SH-SY5Y (cell line): ENCODE results near the gene PRSS16.

Source experiments
- GATA2 ChIP-seq: IDR thresholded peaks from 2 replicates; pipeline ENCODE4 v1.6.1; 2011; ENCODE audit warnings: mild to moderate bottlenecking, low read depth, low read length
- GATA3 ChIP-seq: IDR thresholded peaks from 2 replicates; pipeline ENCODE4 v1.6.1; 2011; ENCODE audit warnings: low read depth, mild to moderate bottlenecking, low read length, moderate library complexity

The PRSS16 gene

DNA sequence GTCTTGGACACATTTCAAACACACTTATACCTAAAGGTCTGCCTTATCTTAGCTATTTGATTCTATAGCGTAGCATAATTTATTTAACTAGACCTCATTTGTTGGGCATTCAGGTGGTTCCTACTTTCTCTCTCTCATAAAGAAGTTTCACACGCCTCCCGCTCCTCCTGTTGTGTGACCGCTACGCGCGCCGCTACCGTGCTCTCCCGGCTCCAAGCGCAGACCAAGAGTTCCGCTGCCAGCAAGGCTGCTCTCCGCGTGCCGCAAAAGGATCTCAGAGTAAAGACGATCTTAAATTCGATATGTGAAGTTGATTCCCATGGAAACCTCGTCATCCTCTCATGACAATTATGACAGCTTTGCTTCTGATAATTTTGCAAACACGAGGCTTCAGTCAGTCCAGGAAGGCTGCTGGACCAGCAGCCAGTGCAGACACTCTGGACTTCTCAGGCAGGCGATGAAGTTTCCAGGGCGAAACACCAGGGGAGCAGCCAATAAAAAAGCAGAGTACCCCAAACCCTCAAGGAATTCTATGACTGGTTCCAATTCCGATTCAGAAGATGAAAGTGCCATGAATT lies 20.4 kb downstream of the PRSS16 start:
- TF ChIP-seq GATA3, result no peak
- no peak for TF ChIP-seq GATA2

DNA sequence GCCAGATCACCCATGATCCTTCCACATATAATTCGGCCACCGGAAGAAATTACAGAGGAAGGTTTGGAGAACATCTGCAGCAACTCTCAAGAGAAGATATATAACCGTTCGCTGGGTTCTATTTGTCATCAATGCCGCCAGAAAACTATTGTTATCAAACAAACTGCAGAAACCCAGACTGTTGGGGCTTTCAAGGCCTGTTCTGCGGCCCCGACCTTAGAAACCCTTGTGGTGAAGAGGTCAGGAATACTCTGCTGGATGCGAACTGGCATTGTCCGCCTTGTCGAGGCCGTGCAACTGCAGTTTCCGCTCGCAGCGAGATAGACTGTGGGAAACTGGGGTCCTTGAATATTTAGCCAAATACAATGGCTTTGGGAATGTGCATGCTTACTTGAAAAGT lies 21.3 kb downstream of the PRSS16 start:
- TF ChIP-seq GATA3 (no peak), GATA2 (no peak)

DNA sequence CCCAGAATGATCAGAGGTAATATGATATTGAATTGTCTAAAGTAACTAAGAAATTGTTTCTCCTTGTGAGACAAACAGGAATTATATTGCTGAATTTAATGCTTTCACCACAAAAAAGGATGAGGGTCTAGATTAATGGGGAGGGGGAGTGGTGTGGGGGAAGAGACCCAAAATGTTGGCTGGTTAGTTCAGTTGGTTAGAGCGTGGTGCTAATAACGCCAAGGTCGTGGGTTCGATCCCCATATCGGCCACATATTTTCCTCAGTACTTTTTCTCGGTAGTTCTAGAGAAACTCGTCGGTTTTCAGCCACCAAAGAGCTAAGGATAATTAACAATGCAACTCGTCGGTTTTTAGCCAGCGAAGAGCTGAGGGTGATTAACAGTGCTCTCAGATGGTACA lies 26.3 kb downstream of the PRSS16 start:
- TF ChIP-seq GATA2 (no peak), GATA3 (no peak)

DNA sequence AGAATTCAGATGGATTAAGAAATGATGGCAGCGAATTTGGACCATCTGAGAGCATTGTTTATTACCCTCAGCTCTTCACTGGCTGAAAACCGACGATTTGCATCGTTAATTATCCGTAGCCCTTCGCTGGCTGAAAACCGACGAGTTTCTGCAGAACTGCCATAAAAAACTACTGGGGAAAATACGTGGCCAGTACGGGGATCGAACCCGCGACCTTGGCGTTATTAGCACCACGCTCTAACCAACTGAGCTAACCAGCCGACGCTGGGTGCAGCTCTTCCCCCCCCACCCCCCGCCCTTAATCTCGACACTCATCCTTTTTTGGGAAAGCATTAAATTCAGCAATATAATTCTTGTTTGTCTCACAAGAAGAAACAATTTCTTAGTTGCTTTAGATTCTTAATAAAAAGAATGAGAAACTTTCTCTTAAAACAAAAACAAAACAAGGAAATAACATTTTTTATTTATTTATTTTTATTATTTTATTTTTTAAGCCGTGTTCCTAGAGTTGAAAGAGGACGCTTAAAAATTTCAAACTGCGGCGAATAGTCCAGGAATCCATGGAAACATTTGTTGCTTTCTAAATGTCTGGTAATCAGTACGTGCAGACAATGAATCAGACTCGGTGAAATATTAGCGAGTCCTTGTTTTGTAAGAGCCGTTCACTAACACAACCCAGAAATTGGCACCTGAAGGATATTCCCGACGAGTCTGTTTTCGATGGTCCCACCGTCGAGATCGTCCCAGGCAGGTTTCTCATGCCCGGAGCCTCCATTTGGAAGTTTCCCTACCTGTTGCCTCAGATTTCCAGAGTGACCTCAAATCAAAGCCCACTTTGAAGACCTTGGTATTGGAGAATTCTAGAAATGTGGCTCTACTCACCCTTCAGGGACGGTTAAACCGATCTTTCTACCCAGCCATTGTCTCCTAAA lies 27.8 kb downstream of the PRSS16 start:
- TF ChIP-seq GATA2 (no peak), GATA3 (no peak)

DNA sequence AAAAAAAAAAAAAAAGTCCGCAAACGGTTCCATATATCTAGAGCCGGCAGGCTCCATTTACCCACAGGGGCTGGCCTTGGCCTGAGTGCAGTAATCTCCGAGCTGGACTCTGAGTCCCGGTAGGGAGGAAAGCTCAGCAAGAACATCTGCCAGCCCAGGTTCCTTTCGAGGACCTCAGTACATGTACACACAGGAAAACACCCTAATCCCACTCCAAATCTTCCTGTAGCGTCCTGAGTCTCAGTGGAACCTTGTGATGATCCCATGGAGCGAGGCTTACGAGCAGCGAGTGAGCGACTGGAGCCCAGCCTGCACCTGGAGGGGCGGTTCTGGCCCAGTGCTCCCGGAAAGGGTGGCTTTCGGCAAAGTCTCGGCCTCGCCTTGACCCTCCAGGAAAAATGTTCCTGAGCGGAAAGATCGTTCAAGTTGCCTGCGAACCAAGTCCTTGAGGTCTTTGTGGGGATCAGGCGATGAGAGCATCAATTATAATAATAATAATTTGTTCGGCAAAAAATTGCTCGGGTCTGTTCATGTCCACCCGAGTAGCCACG lies 32.1 kb downstream of the PRSS16 start:
- TF ChIP-seq GATA3, result no peak
- no peak for TF ChIP-seq GATA2

DNA sequence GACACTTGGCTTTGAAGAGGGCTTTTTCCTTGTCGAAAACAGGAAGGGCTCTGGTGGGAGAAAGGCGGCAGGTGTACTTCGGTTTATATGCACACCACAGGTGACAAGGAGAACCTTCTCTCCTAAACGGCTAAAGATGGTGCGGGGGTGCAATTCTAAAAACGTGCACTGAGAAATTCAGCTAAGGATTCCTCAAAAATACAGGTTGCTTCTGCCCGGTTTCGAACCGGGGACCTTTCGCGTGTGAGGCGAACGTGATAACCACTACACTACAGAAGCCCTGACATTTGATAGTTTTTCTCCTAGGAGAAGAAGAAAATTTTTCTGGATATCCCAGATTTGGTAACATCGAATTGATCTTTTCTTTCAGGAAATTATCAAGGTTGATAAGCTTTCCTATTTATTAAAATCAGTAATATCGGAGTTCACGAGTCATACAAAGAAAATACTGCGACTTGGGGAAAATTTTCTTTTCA lies 32.6 kb downstream of the PRSS16 start:
- TF ChIP-seq GATA2 (no peak), GATA3 (no peak)

DNA sequence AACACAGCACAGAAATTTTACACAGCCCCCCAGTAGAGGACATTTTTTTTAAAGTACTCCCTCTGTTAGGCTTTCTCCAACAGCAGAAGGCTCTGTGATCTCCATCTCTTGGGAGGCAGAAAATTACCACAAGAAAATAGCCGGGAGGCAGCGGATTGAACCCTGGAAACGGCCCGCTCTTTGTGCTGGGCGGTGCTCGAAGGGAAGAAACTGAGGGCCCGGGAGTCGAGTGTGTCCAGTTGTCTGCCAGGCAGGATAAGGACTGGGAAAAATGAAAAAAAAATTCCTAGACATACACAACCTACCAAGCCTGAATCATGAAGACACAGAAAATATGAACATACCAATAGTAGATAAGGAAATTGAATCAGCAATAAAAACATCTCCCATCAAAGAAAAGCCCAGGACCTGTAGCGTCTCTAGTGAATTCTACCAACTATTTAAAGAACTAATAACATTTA lies 33.1 kb downstream of the PRSS16 start:
- no peak for TF ChIP-seq GATA2

DNA sequence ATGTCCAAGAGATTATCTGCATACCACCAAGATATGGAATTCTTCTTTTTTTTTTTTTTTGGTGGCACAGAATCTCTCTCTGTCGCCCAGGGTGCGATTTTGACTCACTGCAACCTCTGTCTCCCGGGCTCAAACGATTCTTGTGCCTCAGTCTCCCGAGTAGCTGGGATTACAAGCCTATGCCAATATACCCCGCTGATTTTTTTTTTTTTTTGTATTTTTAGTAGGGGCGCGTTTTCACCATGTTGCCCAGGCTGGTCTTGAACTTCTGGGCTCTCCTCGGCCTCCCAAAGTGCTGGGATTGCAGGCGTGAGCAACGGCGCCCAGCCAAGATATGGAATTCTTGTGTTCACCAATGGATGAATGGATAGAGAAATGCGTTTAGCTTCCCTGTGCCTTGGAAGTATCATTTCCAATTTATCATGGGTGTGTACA lies 33.6 kb downstream of the PRSS16 start:
- no peak for TF ChIP-seq GATA3
- no peak for TF ChIP-seq GATA2

DNA sequence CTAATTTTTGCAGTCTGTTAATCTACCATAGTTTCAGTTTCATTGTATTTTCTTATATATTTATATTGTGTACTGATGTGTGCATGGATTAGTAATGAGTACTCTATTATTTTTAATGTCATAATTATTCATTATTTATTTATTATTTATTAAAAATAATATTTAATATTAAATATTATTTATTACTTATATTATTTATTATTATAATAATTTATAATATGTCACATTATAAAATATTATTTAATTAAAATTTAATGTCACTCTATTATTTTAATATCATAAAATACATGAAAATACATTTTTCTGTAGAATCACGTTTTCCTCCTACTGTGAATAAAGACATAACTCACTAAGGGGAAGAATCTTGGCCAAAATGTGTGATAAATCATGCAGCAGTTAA lies 34.1 kb downstream of the PRSS16 start:
- TF ChIP-seq GATA3, result no peak

DNA sequence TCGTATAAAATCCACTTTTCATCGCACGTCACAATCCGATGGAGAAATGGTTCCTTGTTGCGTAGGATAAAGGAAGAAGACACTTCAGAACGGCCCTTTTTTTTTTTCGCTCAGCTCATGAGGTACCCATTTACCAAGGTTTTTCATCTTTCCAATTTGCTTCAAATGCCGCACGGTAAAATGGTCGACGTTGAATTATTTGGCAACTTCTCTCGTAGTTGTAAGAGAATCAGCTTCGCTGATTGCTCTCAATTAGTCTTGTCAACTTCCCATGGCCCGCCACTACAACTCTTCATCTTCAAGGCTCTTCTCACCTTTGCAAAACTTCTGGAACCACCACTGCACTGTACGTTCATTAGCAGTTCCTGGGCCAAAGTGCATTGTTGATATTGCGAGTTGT lies 35.8 kb downstream of the PRSS16 start:
- TF ChIP-seq GATA3 (no peak), GATA2 (no peak)

DNA sequence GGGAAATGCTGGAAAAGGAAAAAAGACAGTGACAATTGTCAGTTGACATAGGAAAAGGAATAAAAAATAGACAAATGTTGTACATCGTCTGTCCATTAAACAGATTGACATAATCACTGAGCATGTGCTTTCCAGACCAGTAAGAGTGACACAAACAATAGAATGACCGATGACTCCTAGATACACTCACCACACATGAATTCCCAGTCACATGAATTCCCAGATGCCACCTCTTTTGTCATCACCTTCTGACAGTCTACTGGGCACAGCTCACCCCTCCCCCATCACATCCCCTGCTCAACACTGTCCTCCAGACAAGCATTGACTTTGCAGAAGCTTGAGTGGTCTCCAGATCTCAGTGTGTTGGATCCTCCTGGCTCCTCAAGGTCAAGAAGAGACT lies 38.6 kb downstream of the PRSS16 start:
- TF ChIP-seq GATA3, result no peak
- TF ChIP-seq GATA2, result no peak

DNA sequence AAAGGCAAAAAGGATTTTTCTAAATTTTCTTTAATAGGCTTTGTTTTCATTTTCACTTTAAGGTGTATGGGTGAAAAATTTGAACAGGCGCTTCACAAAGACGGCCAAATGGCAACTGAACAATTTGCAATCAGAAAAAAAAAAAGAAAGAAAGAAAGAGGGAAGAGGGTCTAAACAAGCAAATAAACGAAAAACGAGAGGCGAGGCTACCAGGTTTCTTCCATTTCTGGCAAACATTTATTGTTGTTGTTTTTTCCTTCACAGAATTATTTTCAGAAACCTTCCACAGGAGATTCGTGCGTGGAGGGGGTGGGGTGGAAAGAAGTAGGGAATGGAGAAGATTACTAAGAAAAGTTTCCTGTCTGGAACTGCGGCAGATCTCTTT lies 40.2 kb downstream of the PRSS16 start:
- TF ChIP-seq GATA3 (no peak), GATA2 (no peak)

DNA sequence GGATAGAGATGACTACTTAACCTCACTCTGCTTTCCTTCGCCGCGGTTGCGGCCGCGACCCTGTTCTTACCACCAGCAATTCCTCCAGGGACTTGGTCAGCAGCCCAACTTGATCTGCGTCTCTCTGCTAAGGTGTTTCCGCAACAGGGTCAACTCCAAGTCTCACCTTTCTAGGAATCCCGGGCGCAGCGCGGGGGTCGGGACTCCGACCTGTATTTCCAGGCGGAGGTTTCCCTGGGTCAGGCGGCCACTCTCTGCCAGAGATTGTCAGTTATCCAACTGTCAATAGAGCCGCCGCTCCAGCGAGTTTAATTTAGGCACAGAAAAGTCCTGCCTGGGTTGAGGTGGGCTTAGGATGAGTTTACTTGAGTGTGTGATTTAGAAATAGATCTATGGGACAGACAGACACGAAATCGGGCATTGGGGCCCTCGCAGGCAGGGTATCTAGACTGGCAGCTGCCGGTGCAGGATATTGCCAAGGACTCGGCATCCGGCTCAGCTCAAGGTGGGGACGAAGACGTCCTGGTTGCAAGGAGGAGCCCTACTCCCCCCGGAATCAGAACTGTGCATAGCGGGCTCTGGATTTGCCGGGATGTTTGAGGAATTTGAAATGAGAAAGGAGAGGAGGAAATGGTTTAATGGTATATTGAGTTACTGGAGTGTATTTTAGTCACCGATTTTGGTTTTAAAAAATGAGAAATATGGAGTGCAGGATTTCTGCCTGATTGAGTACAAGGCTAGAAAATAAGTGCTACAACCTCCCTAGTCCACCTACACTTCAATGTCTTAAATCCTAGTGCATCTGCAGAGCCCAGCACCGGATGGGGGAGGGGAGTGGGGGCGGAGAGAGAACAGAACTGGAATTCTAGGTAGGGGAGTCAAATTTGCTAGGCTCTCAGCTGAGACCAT lies 40.9 kb downstream of the PRSS16 start:
- no peak for TF ChIP-seq GATA3
- no peak for TF ChIP-seq GATA2

DNA sequence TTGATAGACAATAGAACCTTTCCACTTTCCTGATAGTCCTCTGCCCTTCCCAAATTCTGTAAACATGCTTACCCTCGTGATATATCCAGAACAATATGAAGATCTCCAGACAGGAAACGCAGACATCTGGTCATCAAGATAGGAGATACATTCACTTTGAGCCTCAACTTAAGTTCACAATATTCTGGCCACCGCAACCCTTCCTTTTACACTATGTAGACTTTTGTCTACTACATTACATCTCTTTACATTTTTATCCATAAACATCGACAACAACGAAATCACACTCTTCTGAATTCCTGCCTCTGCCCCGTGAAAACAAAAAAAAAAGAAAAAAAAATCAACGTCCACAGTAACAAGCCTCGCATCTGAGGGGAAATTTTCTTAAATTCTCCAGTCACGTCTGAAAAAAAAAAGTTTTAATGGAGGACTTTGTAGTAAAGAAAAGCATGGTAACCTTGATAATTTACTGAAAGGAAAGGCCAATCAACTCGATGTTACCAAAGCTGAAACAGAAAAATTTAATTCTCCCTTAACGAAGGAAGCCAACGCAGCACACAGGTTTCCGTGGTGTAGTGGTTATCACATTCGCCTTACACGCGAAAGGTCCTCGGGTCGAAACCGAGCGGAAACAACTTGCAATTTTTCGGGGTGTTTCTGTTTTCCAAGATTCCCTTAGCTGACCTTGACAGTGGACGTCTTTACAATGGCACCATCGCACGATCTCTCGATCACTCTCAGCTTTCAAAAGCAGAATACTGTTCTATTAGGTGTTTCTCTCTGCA lies 42.8 kb downstream of the PRSS16 start:
- TF ChIP-seq GATA3, result no peak

DNA sequence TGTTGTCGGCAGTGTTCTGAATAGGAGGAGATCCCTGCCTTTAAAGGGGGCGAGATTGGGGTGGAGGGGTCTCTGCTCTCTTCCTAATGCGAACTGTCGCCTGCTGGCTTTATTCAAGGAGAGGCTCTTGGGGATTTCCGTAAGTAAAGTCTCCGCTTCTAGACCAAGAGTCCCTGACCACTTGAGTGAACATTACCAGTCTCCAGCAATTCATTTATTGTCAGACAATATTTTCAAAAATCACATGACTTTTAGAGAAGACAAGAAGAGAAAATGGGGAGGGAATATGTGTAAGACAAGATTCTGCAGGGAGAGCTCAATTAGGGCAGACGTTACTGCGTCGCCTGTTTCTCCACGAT lies 43.3 kb downstream of the PRSS16 start:
- no peak for TF ChIP-seq GATA2
- no peak for TF ChIP-seq GATA3
